GM23338 (cell line): ENCODE results near the gene AQP7. TPM values are rescaled to one million over a fixed set of nuclear protein-coding genes. Genes with fewer than 3 reads are reported as not detected.
"Not testable (repeated sequence)": the region's sequence is repeated elsewhere in the genome, so short reads cannot be mapped to it uniquely, and the experiment has no call there.

Source experiments
- ATAC-seq: fragments of 200-7000 bp; cut with Tn5 transposase; 3 replicates; pipeline ENCODE4 v1.9.1; 2020
- DNase-seq: peaks from one replicate; pipeline ENCODE4 v3.0.0-alpha.2; 2015; ENCODE audit warnings: low spot score
- H2AFZ ChIP-seq: fragments of 200-600 bp; sonication (generic); 2 replicates; pipeline ENCODE4 v1.8.0; 2016; ENCODE audit warnings: antibody characterized with exemption, mild to moderate bottlenecking, moderate library complexity
- H3F3A ChIP-seq: fragments of 200-600 bp; sonication (generic); replicated peaks from 2 replicates; pipeline ENCODE4 v1.8.0; 2017; ENCODE audit warnings: antibody characterized with exemption, mixed run types, low read depth
- H3K27ac ChIP-seq: fragments of 200-600 bp; sonication (generic); 2 replicates; pipeline ENCODE4 v1.6.1; 2016; ENCODE audit warnings: low read depth
- H3K27me3 ChIP-seq: fragments of 200-600 bp; sonication (generic); 2 replicates; pipeline ENCODE4 v1.8.0; 2016; ENCODE audit warnings: mild to moderate bottlenecking, mixed run types, moderate library complexity; ENCODE audit not compliant: insufficient read depth
- H3K36me3 ChIP-seq: fragments of 200-600 bp; sonication (generic); 2 replicates; pipeline ENCODE4 v1.8.0; 2016; ENCODE audit warnings: mild to moderate bottlenecking; ENCODE audit not compliant: insufficient read depth
- H3K4me1 ChIP-seq: fragments of 200-600 bp; sonication (generic); 2 replicates; pipeline ENCODE4 v1.8.0; 2016; ENCODE audit warnings: mild to moderate bottlenecking, moderate library complexity; ENCODE audit not compliant: insufficient read depth
- H3K4me2 ChIP-seq: fragments of 200-600 bp; sonication (generic); 2 replicates; pipeline ENCODE4 v1.7.1; 2017; ENCODE audit warnings: mixed run types
- H3K4me3 ChIP-seq: fragments of 200-600 bp; sonication (generic); 2 replicates; pipeline ENCODE4 v1.6.1; 2016; ENCODE audit warnings: mixed run types
- H3K79me2 ChIP-seq: fragments of 200-600 bp; sonication (generic); replicated peaks from 2 replicates; pipeline ENCODE4 v1.8.0; 2017; ENCODE audit warnings: mild to moderate bottlenecking; ENCODE audit not compliant: insufficient read depth
- H3K9me2 ChIP-seq: fragments of 200-600 bp; sonication (generic); 2 replicates; pipeline ENCODE4 v1.8.0; 2017; ENCODE audit not compliant: insufficient read depth
- H4K20me1 ChIP-seq: fragments of 200-600 bp; sonication (generic); replicated peaks from 2 replicates; pipeline ENCODE4 v1.8.0; 2017; ENCODE audit warnings: mild to moderate bottlenecking; ENCODE audit not compliant: insufficient read depth
- H3K27ac Mint-ChIP-seq: 2 replicates; pipeline ENCODE4 v1.8.0; 2020; ENCODE audit warnings: inconsistent platforms, mild to moderate bottlenecking, moderate library complexity, mixed read lengths
- H3K27me3 Mint-ChIP-seq: 3 replicates; pipeline ENCODE4 v1.8.0; 2022; ENCODE audit warnings: low read depth, mild to moderate bottlenecking, moderate library complexity, mixed read lengths, inconsistent platforms; ENCODE audit not compliant: insufficient read depth, poor library complexity
- H3K36me3 Mint-ChIP-seq: 3 replicates; pipeline ENCODE4 v1.8.0; 2021; ENCODE audit warnings: low read depth, mild to moderate bottlenecking, inconsistent platforms, moderate library complexity, mixed read lengths
- H3K4me1 Mint-ChIP-seq: 3 replicates; pipeline ENCODE4 v1.8.0; 2020; ENCODE audit warnings: mild to moderate bottlenecking, inconsistent platforms, mixed read lengths
- H3K4me3 Mint-ChIP-seq: 3 replicates; pipeline ENCODE4 v1.8.0; 2021; ENCODE audit warnings: moderate library complexity, mild to moderate bottlenecking, inconsistent platforms, mixed read lengths
- H3K9me3 Mint-ChIP-seq: 3 replicates; pipeline ENCODE4 v1.8.0; 2020; ENCODE audit warnings: moderate library complexity, mild to moderate bottlenecking, inconsistent platforms, mixed read lengths
- EZH2 ChIP-seq: fragments of 200-600 bp; sonication (generic); IDR thresholded peaks from one replicate; pipeline ENCODE4 v1.8.0; 2017; ENCODE audit warnings: antibody characterized with exemption, mild to moderate bottlenecking, low read depth; ENCODE audit not compliant: unreplicated experiment
- EZH2phosphoT487 ChIP-seq: fragments of 200-600 bp; sonication (generic); IDR thresholded peaks from one replicate; pipeline ENCODE4 v1.8.1; 2018; ENCODE audit warnings: antibody characterized with exemption; ENCODE audit not compliant: unreplicated experiment
- JUNB ChIP-seq: IDR thresholded peaks from one replicate; pipeline ENCODE4 v1.6.1; 2016; ENCODE audit warnings: antibody characterized with exemption; ENCODE audit not compliant: unreplicated experiment
- NANOG ChIP-seq: IDR thresholded peaks from 2 replicates; pipeline ENCODE4 v1.6.1; 2016; ENCODE audit warnings: antibody characterized with exemption, borderline replicate concordance
- POLR2AphosphoS5 ChIP-seq: IDR thresholded peaks from 2 replicates; pipeline ENCODE4 v1.6.1; 2016; ENCODE audit warnings: antibody characterized with exemption, low read depth
- STAT1 ChIP-seq: IDR thresholded peaks from one replicate; pipeline ENCODE4 v1.6.1; 2016; ENCODE audit warnings: antibody characterized with exemption; ENCODE audit not compliant: unreplicated experiment
- ZNF331 ChIP-seq: fragments of 250-450 bp; sonication (Bioruptor Pico); IDR thresholded peaks from 2 replicates; pipeline ENCODE4 v1.5.0; 2020; ENCODE audit warnings: low read depth, mild to moderate bottlenecking, moderate library complexity
- polyA plus RNA-seq: library from polyadenylated mRNA; unstranded; fragments of >200 nt; fragmentation: Nextera tagmentation; extraction: Ambion mirVana; gene quantifications from 2 replicates; pipeline ENCODE4 v1.2.1, GENCODE V29; 2016
- total RNA-seq: library from RNA; depleted of rRNA; stranded (reverse); fragments of >200 nt; shearing (Covaris generic); gene quantifications from 2 replicates; pipeline ENCODE4 v1.2.3, GENCODE V29; 2014

The AQP7 gene
- total and polyA plus RNA-seq, 2 experiments from 2014 or later: not detected

DNA sequence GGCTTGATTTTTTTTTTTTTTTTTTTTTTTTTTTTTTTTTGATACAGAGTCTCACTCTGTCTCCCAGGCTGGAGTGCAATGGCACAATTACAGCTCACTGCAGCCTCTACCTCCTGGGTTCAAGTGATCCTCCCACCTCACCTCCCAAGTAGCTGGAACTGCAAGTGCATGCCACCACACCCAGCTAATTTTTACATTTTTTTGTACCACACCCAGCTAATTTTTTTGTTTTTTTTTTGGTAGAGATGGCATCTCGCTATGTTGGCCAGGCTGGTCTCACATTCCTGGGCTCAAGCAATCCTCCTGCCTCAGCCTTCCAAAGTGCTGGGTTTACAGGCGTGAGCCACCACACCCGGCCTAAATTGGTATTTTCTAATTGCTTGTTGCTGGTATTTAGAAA, 43.7 kb downstream of the AQP7 start:
- H3K9me3 Mint-ChIP-seq, H3K27ac Mint-ChIP-seq, H3K36me3 ChIP-seq, H3K27ac ChIP-seq, H3K27me3 ChIP-seq, H3K4me1 Mint-ChIP-seq, H3K4me3 ChIP-seq, H3K79me2 ChIP-seq, H3K36me3 Mint-ChIP-seq, H3K4me3 Mint-ChIP-seq, H3K4me1 ChIP-seq, DNase-seq, H4K20me1 ChIP-seq, H3K27me3 Mint-ChIP-seq, H2AFZ ChIP-seq, H3K4me2 ChIP-seq, H3F3A ChIP-seq, ATAC-seq, H3K9me2 ChIP-seq: not testable (repeated sequence)

DNA sequence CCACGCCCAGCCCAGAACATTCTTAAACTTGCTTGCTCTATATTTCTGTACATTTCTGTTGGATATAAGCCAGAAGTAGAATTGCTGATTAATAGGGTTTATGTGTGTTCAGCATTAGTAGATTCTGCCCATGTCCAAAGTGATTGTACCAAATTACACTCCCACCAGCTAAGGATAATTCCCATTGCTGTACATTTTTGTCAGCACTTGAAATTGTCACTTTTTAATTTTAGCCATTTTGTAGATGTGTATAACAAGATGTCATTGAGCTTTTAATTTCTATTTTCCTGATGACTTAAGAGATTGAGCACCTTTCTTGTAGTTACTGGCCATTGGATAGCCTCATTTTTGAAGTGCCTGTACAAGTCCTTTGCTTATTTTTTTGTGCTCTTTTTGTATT, 46.4 kb downstream of the AQP7 start:
- Mint-ChIP-seq H3K4me1 (no peaks in the 10 kb centered on the region), H3K9me3 (no peaks in the 10 kb centered on the region), H3K4me3 (no peak overlapping the region), H3K36me3 (peaks cover 7% of the 10 kb centered on the region; the same call in 2 of the 3 replicates), H3K27me3 (peaks cover 2% of the 10 kb centered on the region), H3K27ac (no peak overlapping the region)
- no peaks in the 10 kb centered on the region for H4K20me1 ChIP-seq
- no peak for TF ChIP-seq STAT1
- H2AFZ ChIP-seq: no peak overlapping the region
- no peaks in the 10 kb centered on the region for H3K79me2 ChIP-seq
- no peaks in the 10 kb centered on the region; the same call in 1 of the 2 replicates for H3K36me3 ChIP-seq
- no peaks in the 10 kb centered on the region for H3F3A ChIP-seq
- ATAC-seq (no peak), DNase-seq (no peak)
- no peak overlapping the region for H3K4me3 ChIP-seq
- H3K27me3 ChIP-seq: no peaks in the 10 kb centered on the region
- H3K9me2 ChIP-seq: no peaks in the 10 kb centered on the region
- H3K27ac ChIP-seq: no peak overlapping the region
- H3K4me2 ChIP-seq: no peak overlapping the region
- no peaks in the 10 kb centered on the region for H3K4me1 ChIP-seq

DNA sequence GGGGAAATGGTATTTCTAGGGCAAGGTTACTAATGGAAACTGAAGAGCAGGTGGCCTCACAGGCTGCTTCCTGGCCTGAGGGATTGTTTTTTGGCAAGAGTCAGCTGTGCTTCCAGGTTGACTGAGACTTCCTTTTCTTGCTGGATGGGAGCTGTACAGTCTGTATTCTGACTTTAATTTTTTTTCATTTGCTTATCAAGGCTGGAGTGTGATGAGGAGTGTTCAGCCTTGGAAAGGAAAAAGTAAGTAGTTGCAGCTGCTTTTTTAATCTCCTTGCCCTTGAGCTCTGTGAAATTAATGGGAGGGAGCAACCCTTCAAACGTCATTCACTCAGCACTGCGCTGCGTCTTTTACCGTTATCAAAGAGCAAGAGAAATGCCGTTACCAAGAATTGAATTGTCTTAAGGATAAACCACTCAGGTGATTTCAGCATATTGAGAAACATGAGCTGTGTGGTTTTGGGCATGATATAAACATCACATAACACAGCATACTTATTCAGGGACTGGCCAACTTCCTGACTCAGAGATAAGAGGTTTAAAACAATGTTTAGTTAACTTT, 47.6 kb downstream of the AQP7 start:
- no peaks in the 10 kb centered on the region for H3K27me3 ChIP-seq
- no peak overlapping the region for H3K27ac ChIP-seq
- H3F3A ChIP-seq: no peaks in the 10 kb centered on the region
- ATAC-seq: no peak
- no peaks in the 10 kb centered on the region for H3K79me2 ChIP-seq
- Mint-ChIP-seq H3K36me3 (peaks cover 7% of the 10 kb centered on the region; the same call in 2 of the 3 replicates), H3K4me1 (no peaks in the 10 kb centered on the region), H3K9me3 (no peaks in the 10 kb centered on the region), H3K27me3 (peaks cover 2% of the 10 kb centered on the region), H3K4me3 (no peak overlapping the region), H3K27ac (no peak overlapping the region)
- H3K4me3 ChIP-seq: no peak overlapping the region
- H2AFZ ChIP-seq: no peak overlapping the region
- TF ChIP-seq POLR2AphosphoS5: no peak
- TF ChIP-seq EZH2phosphoT487: no peak
- TF ChIP-seq ZNF331 (CRISPR knock-in tag): no peak
- TF ChIP-seq STAT1: no peak
- no peak for TF ChIP-seq JUNB
- no peaks in the 10 kb centered on the region for H3K9me2 ChIP-seq
- DNase-seq: no peak
- H3K4me2 ChIP-seq: no peak overlapping the region
- no peaks in the 10 kb centered on the region; the same call in 1 of the 2 replicates for H3K36me3 ChIP-seq
- no peaks in the 10 kb centered on the region for H4K20me1 ChIP-seq
- no peaks in the 10 kb centered on the region for H3K4me1 ChIP-seq

DNA sequence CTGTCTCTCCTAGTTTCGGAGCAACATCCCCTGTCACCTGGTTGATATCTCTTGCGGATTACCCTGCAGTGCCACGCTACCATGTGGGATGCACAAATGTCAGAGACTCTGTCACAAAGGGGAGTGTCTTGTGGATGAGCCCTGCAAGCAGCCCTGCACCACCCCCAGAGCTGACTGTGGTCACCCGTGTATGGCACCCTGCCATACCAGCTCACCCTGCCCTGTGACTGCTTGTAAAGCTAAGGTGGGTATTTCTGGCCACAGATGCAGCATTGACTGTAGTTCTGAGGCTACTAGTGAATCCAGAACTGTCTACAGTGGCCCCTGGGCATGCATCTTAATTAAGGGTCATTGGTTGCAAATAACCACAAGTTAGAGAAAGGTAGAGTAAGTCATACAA, 50.8 kb downstream of the AQP7 start:
- Histone ChIP-seq H3K4me3 (no peak overlapping the region), H2AFZ (no peak overlapping the region), H3K79me2 (no peaks in the 10 kb centered on the region), H3K4me2 (no peak overlapping the region), H3K27me3 (no peaks in the 10 kb centered on the region), H3F3A (no peaks in the 10 kb centered on the region), H3K9me2 (no peaks in the 10 kb centered on the region), H4K20me1 (0 out of 2 replicates have a peak, but pooled peaks cover 4% of the 10 kb centered on the region), H3K4me1 (no peaks in the 10 kb centered on the region), H3K36me3 (peaks cover 9% of the 10 kb centered on the region), H3K27ac (no peak overlapping the region)
- TF ChIP-seq EZH2 (no peak), EZH2phosphoT487 (no peak), ZNF331 (CRISPR knock-in tag) (no peak), NANOG (no peak), JUNB (no peak)
- ATAC-seq: no peak
- H3K4me1 Mint-ChIP-seq: peaks cover 6% of the 10 kb centered on the region
- H3K4me3 Mint-ChIP-seq: no peak overlapping the region
- H3K9me3 Mint-ChIP-seq: no peaks in the 10 kb centered on the region
- H3K27ac Mint-ChIP-seq: no peak overlapping the region
- DNase-seq: no peak
- peaks cover 35% of the 10 kb centered on the region for H3K36me3 Mint-ChIP-seq
- H3K27me3 Mint-ChIP-seq: no peaks in the 10 kb centered on the region
